Measurements from ENCODE around the gene NHLRC1.

The NHLRC1 gene

DNA sequence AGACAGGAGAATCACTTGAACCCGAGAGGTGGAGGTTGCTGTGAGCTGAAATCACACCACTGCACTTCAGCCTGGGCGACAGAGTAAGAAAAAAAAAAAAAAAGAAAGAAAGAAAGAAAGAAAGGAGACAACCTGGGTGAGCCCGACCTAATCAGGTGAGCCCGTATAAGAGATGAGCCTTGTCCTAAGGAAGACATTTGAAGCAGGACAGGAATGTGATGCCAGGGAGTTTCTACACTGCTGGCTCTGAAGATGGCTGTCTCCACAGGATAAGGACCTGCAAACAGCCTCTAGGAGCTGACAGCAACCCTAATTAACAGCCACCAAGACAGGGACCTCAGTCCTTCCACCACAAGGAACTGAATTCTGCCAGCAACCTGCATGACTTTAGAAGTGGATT is 41.9 kb downstream of the NHLRC1 start:
- no peak for DNase-seq

DNA sequence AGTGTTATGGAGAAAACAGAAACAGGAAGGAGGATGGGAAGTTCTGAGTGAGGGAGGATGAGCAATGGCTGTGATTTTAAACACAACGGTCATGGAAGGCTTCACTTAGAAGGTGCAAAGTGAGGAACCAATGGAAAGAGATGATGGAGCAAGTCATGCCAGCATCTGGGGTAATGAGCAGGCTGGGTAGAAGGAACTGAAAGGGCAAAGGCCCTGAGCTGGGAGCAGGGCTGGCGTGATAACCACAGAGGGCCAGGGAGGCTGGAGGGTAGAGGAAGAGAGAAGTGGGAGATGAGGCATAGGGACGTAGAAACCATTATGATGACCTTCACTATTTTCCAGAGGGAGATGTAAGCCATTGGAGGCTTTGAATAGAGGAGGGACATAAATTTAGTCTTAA is 43.6 kb downstream of the NHLRC1 start:
- DNase-seq, result no peak

DNA sequence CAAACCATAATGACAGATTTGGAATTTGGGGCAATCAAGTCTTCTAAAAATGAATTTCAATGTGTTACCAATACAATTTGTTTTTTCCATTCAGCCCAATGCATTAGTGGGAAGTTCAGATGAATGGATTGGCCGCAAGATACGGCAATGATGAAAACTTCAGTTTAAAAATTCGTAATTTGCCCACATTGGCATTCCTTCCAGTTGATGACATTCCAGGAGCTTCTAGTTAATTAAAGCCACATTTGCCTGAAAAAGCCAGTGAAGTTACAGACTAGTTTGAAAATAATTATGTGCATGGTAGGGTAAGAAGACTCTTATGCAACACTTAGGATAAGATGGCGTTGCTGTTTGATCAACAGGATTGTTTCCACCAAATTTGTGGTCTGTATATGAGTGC is 46.2 kb downstream of the NHLRC1 start:
- peak; percentile 78 for DNase-seq

DNA sequence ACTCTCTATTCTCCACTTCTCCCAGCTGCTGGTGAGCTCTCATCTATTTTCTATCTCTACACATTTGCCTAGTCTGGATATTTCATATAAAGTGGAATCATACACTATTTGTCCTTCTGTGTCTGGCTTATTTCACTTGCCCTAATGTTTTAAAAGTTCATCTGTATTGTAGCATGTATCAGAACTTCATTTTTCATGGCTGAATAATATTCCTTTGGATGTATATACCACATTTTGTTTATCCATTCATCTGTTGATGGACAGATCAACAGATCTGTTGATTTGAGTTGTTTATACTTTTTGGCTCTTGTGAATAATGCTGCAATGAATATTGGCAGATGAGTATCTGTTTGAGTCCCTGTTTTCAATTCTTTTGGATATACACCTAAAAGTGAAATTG is 49.6 kb downstream of the NHLRC1 start:
- no peak for DNase-seq

DNA sequence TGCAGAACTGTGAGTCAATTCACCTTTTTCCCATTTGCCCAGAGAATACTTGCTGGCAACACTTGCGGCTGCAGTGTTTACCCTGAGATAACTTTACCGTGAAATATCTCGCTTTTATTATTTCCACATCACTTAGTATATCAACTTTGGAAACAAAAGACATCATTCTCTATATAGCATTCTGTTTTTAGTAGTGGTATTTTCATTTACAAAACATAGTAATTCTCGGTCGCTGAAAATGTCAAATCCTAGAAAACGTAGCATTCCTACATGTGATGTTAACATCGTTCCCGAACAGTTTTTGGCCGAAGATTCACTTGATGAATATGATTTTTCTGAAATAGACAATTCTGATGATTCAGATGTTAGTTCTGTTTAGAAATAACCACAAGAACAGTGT is 52.0 kb downstream of the NHLRC1 start:
- no peak for DNase-seq

Measured in fibroblast of skin of scalp (primary cell).